HG02763 (cell line): ENCODE results near the gene UACA.

Experiments used
- ATAC-seq: cut with Tn5 transposase; IDR thresholded peaks from one replicate; pipeline ENCODE4 v1.9.1; 2021; ENCODE audit warnings: mild to moderate bottlenecking, moderate library complexity; ENCODE audit not compliant: unreplicated experiment

Gene UACA

GRCh38 chr15:70605606-70606410 lies 157.6 kb downstream of the UACA start:
- ATAC-seq = no peak

- ATAC-seq = no peak
Observed at GRCh38 chr15:70604666-70605315, 158.6 kb downstream of the UACA start.
